H1 (cell line): ENCODE data around the gene NECTIN3. TPM values are rescaled to one million over a fixed set of nuclear protein-coding genes. Genes with fewer than 3 reads are reported as not detected.
A peak's percentile ranks its signal among the peaks of the same experiment; 100 is the strongest.

Source experiments
- EP300 ChIP-seq, 2 experiments: IDR thresholded peaks; 1 replicate in 1 of 2; 2 replicates in 1 of 2; pipeline ENCODE4 v1.6.1; 2011 to 2012; ENCODE audit warnings: low read depth in 2 of 2, low read length in 2 of 2, mild to moderate bottlenecking in 2 of 2, borderline replicate concordance in 1 of 2, inconsistent platforms in 1 of 2, moderate library complexity in 1 of 2
- HDAC6 ChIP-seq: IDR thresholded peaks from one replicate; pipeline ENCODE4 v1.7.1; 2012; ENCODE audit warnings: low read depth, mild to moderate bottlenecking, inconsistent platforms, low read length, moderate library complexity
- KDM1A ChIP-seq: fragments of 200-600, 300-600 bp; sonication (generic); IDR thresholded peaks from 2 replicates; pipeline ENCODE4 v1.7.1; 2016; ENCODE audit warnings: mild to moderate bottlenecking, low read length, borderline replicate concordance
- polyA plus RNA-seq, 7 experiments: library from polyadenylated mRNA; depleted of rRNA in 3 of 7; stranded (reverse) in 5 of 7; unstranded in 2 of 7; fragments of >200 nt in 5 of 7; fragments of 200-250 nt in 2 of 7; gene quantifications; 1 replicate in 5 of 7; 2 replicates in 1 of 7; 4 replicates in 1 of 7; pipeline versions ENCODE4 v1.2.1 to v1.2.3, GENCODE V29; 2011 to 2013; ENCODE audit warnings: missing spikeins in 2 of 7, mixed read lengths in 2 of 7
- total RNA-seq: library from RNA; stranded (reverse); fragmentation: NEBNext Ultra II Directional; extraction: Animal tissue kit (Norgen Biotek cat#: 25700); gene quantifications from 2 replicates; pipeline ENCODE4 v1.2.1, GENCODE V29; 2021

The NECTIN3 gene
- total and polyA plus RNA-seq, 2 of the 8 experiments (the other 6 are each of a cell fraction or from before 2014, with no cell fraction given): 13.6 to 50.6 TPM

DNA sequence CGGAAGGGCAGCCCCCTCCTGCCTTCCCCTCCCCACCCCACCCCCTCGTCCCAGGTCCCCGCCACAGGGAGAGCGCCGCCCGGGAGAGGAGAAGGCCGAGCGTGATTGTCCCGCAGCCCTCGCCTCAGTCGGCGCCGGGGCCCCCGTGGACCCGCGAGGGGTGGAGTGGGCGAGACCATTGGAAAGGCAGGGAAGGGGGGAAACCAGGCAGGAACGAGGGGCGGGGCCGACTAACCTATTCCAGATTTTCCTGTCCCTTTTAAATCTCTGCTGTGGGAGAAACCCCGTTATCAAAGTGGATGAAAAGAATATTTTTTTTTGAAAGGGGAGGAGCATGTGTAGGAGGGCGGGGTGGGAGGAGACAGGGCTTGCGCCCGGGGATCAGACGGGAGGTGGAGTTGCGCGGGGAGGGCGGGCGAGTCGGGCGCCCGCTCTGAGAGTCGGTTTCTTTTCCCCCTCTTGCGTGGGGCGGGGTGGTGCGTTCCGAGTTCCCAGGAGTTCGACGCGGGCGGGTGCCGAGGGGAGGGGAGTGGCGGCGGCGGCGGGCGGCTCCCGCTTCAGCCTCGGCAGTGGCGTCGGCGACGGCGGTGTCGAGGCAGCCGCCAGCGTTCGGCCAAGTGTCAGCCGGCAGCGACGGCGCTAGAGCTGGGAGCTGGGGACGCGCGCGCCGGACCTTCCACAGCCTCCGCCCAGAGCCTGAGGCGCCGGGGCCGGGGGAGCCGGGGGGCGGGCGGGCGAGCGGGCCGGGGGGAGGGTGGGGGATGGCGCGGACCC is at the start of gene NECTIN3 (continued):
- TF ChIP-seq HDAC6 (no peak), EP300 (IDR thresholded peaks at IDR 0.05; ENCODE audit: borderline replicate concordance in 1 of 2, low read depth in 2 of 2, low read length in 2 of 2) (peak in 1 of 2 experiments; percentile 77; a peak in 1 of 3 replicates), KDM1A (no peak)
